Breast epithelium (tissue), 3 donors: ENCODE data around the gene SDS.
"Not testable (repeated sequence)": the region's sequence is repeated elsewhere in the genome, so short reads cannot be mapped to it uniquely, and the experiment has no call there.

Experiments used
- CTCF ChIP-seq, 3 donors: fragments of 450-650 bp; IDR thresholded peaks; one replicate each; pipeline ENCODE4 v1.5.1; 2016 to 2017; ENCODE audit warnings: antibody characterized with exemption in 3 of 3, mild to moderate bottlenecking in 3 of 3, moderate library complexity in 3 of 3
- POLR2AphosphoS5 ChIP-seq, 3 donors: sonication (generic); formaldehyde crosslinking; IDR thresholded peaks; one replicate each; pipeline ENCODE4 v1.6.1; 2017; ENCODE audit warnings: antibody characterized with exemption in 3 of 3

- TF ChIP-seq CTCF, POLR2AphosphoS5 (IDR thresholded peaks at IDR 0.05): not testable (repeated sequence)
Observed at GRCh38 chr12:113354192-113354591, 49.5 kb downstream of the SDS start.
